Subcutaneous preadipocyte (primary cell): ENCODE results near the gene OR51G1. TPM values are rescaled to one million over a fixed set of nuclear protein-coding genes. Genes with fewer than 3 reads are reported as not detected.

Experiments used
- total RNA-seq: library from RNA; depleted of rRNA; stranded (reverse); fragments of >200 nt; gene quantifications from 2 replicates; pipeline ENCODE4 v1.2.3, GENCODE V29; 2012

Gene OR51G1, protein sequence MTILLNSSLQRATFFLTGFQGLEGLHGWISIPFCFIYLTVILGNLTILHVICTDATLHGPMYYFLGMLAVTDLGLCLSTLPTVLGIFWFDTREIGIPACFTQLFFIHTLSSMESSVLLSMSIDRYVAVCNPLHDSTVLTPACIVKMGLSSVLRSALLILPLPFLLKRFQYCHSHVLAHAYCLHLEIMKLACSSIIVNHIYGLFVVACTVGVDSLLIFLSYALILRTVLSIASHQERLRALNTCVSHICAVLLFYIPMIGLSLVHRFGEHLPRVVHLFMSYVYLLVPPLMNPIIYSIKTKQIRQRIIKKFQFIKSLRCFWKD
- total RNA-seq, result not detected in 2 replicates

DNA sequence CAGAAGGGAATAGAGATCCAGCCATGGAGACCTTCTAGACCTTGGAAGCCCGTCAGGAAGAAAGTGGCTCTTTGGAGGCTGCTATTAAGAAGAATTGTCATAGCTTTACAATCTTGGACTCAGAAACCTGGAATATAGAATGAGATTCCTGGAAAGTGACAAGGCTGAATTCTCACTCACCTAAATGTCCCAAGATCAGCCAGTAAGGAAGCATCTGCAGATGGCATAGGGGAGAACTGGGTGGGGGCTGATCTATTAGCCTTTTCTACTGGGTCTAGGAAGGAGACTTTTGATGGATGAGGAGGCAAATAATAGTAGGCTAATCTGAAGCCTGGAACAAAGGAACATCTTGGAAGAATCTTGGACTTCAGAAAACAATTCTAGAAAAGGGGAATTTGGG, at the start of gene OR51G1:
Gene OR51G1, minus strand, starts transcription at position 101 of the 400 bp plus-strand sequence. Its CDS starts 0 bp downstream, at position 101.

DNA sequence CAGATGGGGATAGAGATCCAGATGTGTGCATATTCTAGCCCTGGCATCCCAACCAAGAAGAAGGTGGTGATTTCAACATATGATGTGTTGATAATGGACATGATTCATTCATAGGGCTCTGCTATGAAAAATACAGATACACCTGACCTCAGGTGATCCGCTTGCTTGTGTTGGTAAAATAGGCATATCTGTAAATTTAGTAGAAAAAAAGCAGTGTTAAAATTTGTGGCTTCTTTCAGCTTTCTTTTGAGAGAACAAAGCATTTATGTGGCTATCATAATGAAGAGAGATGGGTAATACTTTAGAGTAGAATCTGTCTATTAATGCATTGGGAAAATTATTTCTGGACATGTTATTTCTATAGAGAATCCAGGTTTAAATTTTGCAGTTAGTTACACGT, 31.5 kb upstream of the OR51G1 start, which contains the start of gene OR51A2:
Gene OR51A2, minus strand, starts transcription at position 101 of the 400 bp plus-strand sequence. Its CDS starts 0 bp downstream, at position 101.

DNA sequence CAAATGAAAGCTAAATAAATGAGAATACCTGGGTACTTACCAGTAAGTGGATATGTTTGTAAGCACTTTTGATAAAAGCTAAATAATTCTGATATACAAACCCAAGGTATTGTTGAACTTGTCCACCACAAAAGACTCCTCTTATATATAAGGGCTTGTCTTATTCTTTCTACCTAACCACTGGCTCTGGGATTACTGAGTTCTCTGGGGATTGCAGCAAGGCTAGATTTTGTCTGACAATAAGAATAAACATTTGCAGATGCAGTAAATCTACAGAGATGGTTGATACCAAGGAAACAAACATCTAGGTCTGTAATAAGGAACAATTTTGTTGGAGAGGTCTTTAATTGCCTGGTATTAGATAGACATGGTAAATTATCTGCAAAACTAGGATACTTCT, 23.4 kb upstream of the OR51G1 start, which contains the start of gene OR51A4:
Gene OR51A4, minus strand, starts transcription at position 101 of the 400 bp plus-strand sequence. CDS start 505 bp downstream, outside the sequence.

DNA sequence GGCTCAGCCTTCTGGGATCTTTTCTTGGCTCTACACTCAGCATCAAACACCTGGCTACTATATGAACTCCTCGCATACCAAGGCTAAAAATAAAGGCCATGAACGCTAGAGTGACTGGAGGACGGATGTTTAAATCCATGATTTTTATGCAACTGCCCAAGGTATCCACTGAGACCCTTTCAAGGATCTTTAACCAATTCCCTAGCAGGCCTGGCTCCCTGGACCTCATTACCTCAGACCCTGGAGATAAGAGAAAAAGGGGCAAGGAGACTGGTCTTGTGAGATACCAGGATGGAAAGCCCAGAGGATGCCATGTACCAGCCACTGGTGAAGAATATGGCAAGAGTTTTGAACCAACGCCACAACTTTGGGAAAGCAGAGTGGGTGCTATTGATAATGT, 4.9 kb downstream of the OR51G1 start, which contains the start of gene OR51G2:
Gene OR51G2, minus strand, starts transcription at position 101 of the 400 bp plus-strand sequence. CDS start 3,687 bp downstream, outside the sequence.

DNA sequence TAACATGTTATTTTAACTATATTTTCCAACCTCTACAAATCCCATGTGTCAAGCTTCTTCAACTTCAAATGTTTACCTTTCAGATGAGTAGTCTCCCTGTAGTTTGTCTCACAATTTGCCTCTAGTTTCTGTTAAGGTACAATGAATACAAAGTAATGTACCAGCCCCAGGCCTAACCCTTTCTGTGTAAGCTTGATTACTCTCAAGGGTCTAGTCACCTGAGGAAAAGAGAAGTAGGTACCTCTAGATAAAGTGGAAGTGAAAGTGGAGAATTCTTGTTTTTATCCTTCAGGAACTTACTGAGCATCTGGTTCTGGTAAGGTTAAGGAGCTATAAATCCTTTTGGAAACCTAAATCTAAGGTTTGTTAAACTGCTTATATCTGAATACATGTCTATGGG, 20.7 kb downstream of the OR51G1 start, which contains the start of gene OR51A7:
Gene OR51A7, plus strand, starts transcription at position 300 of the 400 bp plus-strand sequence. CDS start 3,587 bp downstream, outside the sequence.

DNA sequence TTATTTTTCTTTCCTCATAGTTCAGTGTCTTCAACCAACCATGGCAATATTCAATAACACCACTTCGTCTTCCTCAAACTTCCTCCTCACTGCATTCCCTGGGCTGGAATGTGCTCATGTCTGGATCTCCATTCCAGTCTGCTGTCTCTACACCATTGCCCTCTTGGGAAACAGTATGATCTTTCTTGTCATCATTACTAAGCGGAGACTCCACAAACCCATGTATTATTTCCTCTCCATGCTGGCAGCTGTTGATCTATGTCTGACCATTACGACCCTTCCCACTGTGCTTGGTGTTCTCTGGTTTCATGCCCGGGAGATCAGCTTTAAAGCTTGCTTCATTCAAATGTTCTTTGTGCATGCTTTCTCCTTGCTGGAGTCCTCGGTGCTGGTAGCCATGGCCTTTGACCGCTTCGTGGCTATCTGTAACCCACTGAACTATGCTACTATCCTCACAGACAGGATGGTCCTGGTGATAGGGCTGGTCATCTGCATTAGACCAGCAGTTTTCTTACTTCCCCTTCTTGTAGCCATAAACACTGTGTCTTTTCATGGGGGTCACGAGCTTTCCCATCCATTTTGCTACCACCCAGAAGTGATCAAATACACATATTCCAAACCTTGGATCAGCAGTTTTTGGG, 42.2 kb downstream of the OR51G1 start, which contains the start of gene OR51T1:
Gene OR51T1, plus strand, starts transcription at position 41 of the 641 bp plus-strand sequence. Its CDS starts 0 bp downstream, at position 41.

Other genes starting within 250 kb of the OR51G1 start
- gene OR51E2, start 226.5 kb downstream of the OR51G1 start, total RNA-seq, result not detected in 2 replicates
- gene MMP26, start 219.6 kb downstream of the OR51G1 start, total RNA-seq, result not detected in 2 replicates
- not detected in 2 replicates for gene OR51F1, start 154.4 kb downstream of the OR51G1 start, total RNA-seq
- not detected in 2 replicates for gene OR52R1, start 120.0 kb downstream of the OR51G1 start, total RNA-seq
- not detected in 2 replicates for gene OR51F2, start 103.0 kb downstream of the OR51G1 start, total RNA-seq
- gene OR51S1, start 75.1 kb downstream of the OR51G1 start, total RNA-seq, result not detected in 2 replicates
- gene OR51T1, start 42.4 kb downstream of the OR51G1 start, total RNA-seq, result not detected in 2 replicates
- gene OR51A7, start 20.6 kb downstream of the OR51G1 start, total RNA-seq, result not detected in 2 replicates
- not detected in 2 replicates for gene OR51G2, start 5.0 kb downstream of the OR51G1 start, total RNA-seq
- not detected in 2 replicates for gene OR51A4, start 23.3 kb upstream of the OR51G1 start, total RNA-seq
- not detected in 2 replicates for gene OR51A2, start 31.4 kb upstream of the OR51G1 start, total RNA-seq
- not detected in 2 replicates for gene OR51L1, start 70.5 kb upstream of the OR51G1 start, total RNA-seq
- gene OR52J3, start 122.2 kb upstream of the OR51G1 start, total RNA-seq, result not detected in 2 replicates
- not detected in 2 replicates for gene OR52E2, start 135.3 kb upstream of the OR51G1 start, total RNA-seq
- gene OR52E1, start 145.2 kb upstream of the OR51G1 start, total RNA-seq, result not detected in 2 replicates
- not detected in 2 replicates for gene OR52A5, start 214.0 kb upstream of the OR51G1 start, total RNA-seq
- gene OR52A1, start 230.4 kb upstream of the OR51G1 start, total RNA-seq, result not detected in 2 replicates